Measurements from ENCODE around the gene DIP2C.

- TF ChIP-seq EP300 (IDR thresholded peaks at IDR 0.05; ENCODE audit: low read depth) (no peak), CTCF (IDR thresholded peaks at IDR 0.05) (no peak), POLR2AphosphoS5 (IDR thresholded peaks at IDR 0.05) (no peak)
Measured at GRCh38 chr10:285216-285615, 404.3 kb downstream of the DIP2C start.

Measured in transverse colon (tissue), 4 donors.